ENCODE data around the gene SLC22A31.

SLC22A31 gene

DNA sequence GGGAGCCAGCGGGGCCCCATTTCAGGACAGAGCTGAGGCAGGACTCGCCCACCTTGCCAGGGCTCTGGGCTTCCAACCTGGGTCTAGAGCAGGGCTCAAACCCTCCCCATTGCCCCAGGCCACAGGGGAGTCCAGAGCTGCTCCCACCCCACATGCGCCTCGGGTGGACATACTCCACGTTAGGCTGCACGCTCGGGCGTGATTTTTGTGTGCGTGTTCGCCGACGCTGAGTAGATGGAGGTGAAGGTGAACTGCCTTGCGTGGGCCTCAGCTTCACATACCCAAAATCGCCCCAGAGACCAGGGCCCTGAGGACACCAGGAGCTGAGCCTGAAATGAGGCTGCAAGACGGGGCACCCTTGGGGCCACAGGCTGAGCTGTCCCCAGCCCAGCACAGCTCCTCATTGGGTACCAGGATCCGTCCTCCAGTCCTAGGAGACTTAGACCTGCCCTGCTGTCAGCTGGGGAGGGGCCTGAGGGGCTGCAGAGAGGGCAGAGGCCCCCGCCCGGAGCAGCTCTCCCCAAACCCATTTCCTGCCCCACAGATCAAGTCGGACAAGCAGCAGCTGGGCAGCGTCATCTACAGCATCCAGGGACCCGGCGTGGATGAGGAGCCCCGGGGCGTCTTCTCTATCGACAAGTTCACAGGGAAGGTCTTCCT, 20.6 kb downstream of the SLC22A31 start:
- Histone ChIP-seq H3K36me3 (replicated peaks; ENCODE audit: low read depth, low read length) (no peaks in the 10 kb centered on the region), H3K4me2 (ENCODE audit: low read length) (no peak overlapping the region)

GRCh38 chr16:89179148-89179484, 21.2 kb downstream of the SLC22A31 start:
- Histone ChIP-seq H3K36me3 (replicated peaks; ENCODE audit: low read depth, low read length) (no peaks in the 10 kb centered on the region), H3K27me3 (ENCODE audit: low read depth, low read length) (no peaks in the 10 kb centered on the region)
- TF ChIP-seq EZH2phosphoT487 (IDR thresholded peaks at IDR 0.05; ENCODE audit: low read depth) = no peak
- TF ChIP-seq, protein P1, sequence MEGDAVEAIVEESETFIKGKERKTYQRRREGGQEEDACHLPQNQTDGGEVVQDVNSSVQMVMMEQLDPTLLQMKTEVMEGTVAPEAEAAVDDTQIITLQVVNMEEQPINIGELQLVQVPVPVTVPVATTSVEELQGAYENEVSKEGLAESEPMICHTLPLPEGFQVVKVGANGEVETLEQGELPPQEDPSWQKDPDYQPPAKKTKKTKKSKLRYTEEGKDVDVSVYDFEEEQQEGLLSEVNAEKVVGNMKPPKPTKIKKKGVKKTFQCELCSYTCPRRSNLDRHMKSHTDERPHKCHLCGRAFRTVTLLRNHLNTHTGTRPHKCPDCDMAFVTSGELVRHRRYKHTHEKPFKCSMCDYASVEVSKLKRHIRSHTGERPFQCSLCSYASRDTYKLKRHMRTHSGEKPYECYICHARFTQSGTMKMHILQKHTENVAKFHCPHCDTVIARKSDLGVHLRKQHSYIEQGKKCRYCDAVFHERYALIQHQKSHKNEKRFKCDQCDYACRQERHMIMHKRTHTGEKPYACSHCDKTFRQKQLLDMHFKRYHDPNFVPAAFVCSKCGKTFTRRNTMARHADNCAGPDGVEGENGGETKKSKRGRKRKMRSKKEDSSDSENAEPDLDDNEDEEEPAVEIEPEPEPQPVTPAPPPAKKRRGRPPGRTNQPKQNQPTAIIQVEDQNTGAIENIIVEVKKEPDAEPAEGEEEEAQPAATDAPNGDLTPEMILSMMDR (IDR thresholded peaks at IDR 0.05; ENCODE audit: low read depth, low read length) = no peak

More for the DNA sequence above, 20.6 kb downstream of the SLC22A31 start:
- TF ChIP-seq, protein P1 (IDR thresholded peaks at IDR 0.05; ENCODE audit: low read depth, low read length) = no peak
- no peak for TF ChIP-seq EZH2phosphoT487 (IDR thresholded peaks at IDR 0.05; ENCODE audit: low read depth)
- no peak overlapping the region for H3K27ac ChIP-seq (ENCODE audit: low read length)
- H3K4me1 ChIP-seq (ENCODE audit: low read length) = no peaks in the 10 kb centered on the region
- H2AFZ ChIP-seq (ENCODE audit: low read depth, low read length) = no peak overlapping the region
- no peaks in the 10 kb centered on the region for H3K27me3 ChIP-seq (ENCODE audit: low read depth, low read length)
- H3K9me3 ChIP-seq (ENCODE audit: insufficient read depth, low read length) = no peaks in the 10 kb centered on the region
- no peaks in the 10 kb centered on the region for H3K79me2 ChIP-seq (ENCODE audit: low read length)
- H3K4me3 ChIP-seq (ENCODE audit: low read length) = no peak overlapping the region
- no peak overlapping the region for H3K9ac ChIP-seq (ENCODE audit: low read length)
- no peaks in the 10 kb centered on the region for H4K20me1 ChIP-seq (ENCODE audit: insufficient read depth, low read length)

DNA sequence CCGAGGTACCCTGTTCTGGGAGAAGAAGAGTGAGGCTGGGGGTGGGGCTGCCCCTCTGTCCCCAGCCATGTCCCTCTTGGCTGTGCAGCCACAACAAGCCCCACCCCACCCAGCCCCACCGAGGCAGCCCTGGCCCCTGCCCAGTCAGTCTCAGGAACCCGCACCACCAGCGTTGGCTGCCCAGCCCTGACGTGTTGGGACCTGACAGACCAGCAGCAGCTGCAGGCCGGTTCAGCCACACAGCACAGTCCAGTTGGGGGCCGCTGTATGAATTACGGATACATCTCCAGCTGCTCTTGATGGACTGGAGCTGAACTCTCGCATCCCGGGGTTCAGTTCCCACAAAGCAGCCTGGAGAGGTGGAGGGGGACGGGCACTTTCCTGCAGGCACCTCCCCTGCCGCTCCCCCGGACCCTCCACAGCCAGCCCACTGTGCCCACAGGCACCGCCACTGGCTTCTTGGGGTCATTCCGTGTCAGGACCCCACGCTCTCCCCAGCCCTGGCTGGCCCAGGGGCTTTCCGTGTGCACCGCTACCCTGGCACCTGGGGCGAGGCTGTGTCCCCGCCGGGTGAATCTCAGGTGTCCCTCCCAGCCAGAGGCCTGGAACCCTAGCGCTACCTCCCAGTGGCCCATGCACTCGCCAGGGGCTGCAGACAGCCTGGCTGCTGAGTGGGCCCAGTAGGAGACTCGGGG, 21.7 kb downstream of the SLC22A31 start:
- no peak overlapping the region for H3K4me3 ChIP-seq (ENCODE audit: low read length)
- H3K4me2 ChIP-seq (ENCODE audit: low read length) = no peak overlapping the region
- no peak overlapping the region for H3K9ac ChIP-seq (ENCODE audit: low read length)
- no peak for TF ChIP-seq EZH2phosphoT487 (IDR thresholded peaks at IDR 0.05; ENCODE audit: low read depth)
- TF ChIP-seq, protein P1 (IDR thresholded peaks at IDR 0.05; ENCODE audit: low read depth, low read length) = no peak
- H3K9me3 ChIP-seq (ENCODE audit: insufficient read depth, low read length) = no peaks in the 10 kb centered on the region
- H3K27me3 ChIP-seq (ENCODE audit: low read depth, low read length) = 0 out of 2 replicates have a peak, but pooled peaks cover 4% of the 10 kb centered on the region
- H3K79me2 ChIP-seq (ENCODE audit: low read length) = no peaks in the 10 kb centered on the region
- no peaks in the 10 kb centered on the region; the same call in 1 of the 2 replicates for H4K20me1 ChIP-seq (ENCODE audit: insufficient read depth, low read length)
- no peaks in the 10 kb centered on the region for H3K36me3 ChIP-seq (replicated peaks; ENCODE audit: low read depth, low read length)
- H3K27ac ChIP-seq (ENCODE audit: low read length) = no peak overlapping the region
- H2AFZ ChIP-seq (ENCODE audit: low read depth, low read length) = no peak overlapping the region
- H3K4me1 ChIP-seq (ENCODE audit: low read length) = no peaks in the 10 kb centered on the region

More at GRCh38 chr16:89179148-89179484, 21.2 kb downstream of the SLC22A31 start:
- H3K27ac ChIP-seq (ENCODE audit: low read length) = no peak overlapping the region
- H3K79me2 ChIP-seq (ENCODE audit: low read length) = no peaks in the 10 kb centered on the region
- no peak overlapping the region for H2AFZ ChIP-seq (ENCODE audit: low read depth, low read length)
- H3K4me3 ChIP-seq (ENCODE audit: low read length) = no peak overlapping the region
- no peak overlapping the region for H3K4me2 ChIP-seq (ENCODE audit: low read length)
- no peaks in the 10 kb centered on the region for H3K4me1 ChIP-seq (ENCODE audit: low read length)
- no peak overlapping the region for H3K9ac ChIP-seq (ENCODE audit: low read length)
- H3K9me3 ChIP-seq (ENCODE audit: insufficient read depth, low read length) = no peaks in the 10 kb centered on the region
- no peaks in the 10 kb centered on the region for H4K20me1 ChIP-seq (ENCODE audit: insufficient read depth, low read length)

GRCh38 chr16:89177501-89177900, 22.8 kb downstream of the SLC22A31 start:
- TF ChIP-seq, protein P1 (IDR thresholded peaks at IDR 0.05; ENCODE audit: low read depth, low read length) = no peak
- no peak for TF ChIP-seq EZH2phosphoT487 (IDR thresholded peaks at IDR 0.05; ENCODE audit: low read depth)
- no peaks in the 10 kb centered on the region for H3K9me3 ChIP-seq (ENCODE audit: insufficient read depth, low read length)
- no peaks in the 10 kb centered on the region for H3K36me3 ChIP-seq (replicated peaks; ENCODE audit: low read depth, low read length)
- H3K4me1 ChIP-seq (ENCODE audit: low read length) = no peaks in the 10 kb centered on the region
- H3K27ac ChIP-seq (ENCODE audit: low read length) = no peak overlapping the region
- no peak overlapping the region for H3K9ac ChIP-seq (ENCODE audit: low read length)
- H3K79me2 ChIP-seq (ENCODE audit: low read length) = no peaks in the 10 kb centered on the region
- H4K20me1 ChIP-seq (ENCODE audit: insufficient read depth, low read length) = no peaks in the 10 kb centered on the region; the same call in 1 of the 2 replicates
- no peak overlapping the region for H3K4me2 ChIP-seq (ENCODE audit: low read length)
- H2AFZ ChIP-seq (ENCODE audit: low read depth, low read length) = no peak overlapping the region
- H3K27me3 ChIP-seq (ENCODE audit: low read depth, low read length) = peaks cover 15% of the 10 kb centered on the region
- no peak overlapping the region for H3K4me3 ChIP-seq (ENCODE audit: low read length)
